HG02763 (cell line): Measurements from ENCODE around the gene PARN.
"Not testable (repeated sequence)": the region's sequence is repeated elsewhere in the genome, so short reads cannot be mapped to it uniquely, and the experiment has no call there.

ENCODE experiments used
- ATAC-seq: cut with Tn5 transposase; IDR thresholded peaks from one replicate; pipeline ENCODE4 v1.9.1; 2021; ENCODE audit warnings: mild to moderate bottlenecking, moderate library complexity; ENCODE audit not compliant: unreplicated experiment

The PARN gene, protein sequence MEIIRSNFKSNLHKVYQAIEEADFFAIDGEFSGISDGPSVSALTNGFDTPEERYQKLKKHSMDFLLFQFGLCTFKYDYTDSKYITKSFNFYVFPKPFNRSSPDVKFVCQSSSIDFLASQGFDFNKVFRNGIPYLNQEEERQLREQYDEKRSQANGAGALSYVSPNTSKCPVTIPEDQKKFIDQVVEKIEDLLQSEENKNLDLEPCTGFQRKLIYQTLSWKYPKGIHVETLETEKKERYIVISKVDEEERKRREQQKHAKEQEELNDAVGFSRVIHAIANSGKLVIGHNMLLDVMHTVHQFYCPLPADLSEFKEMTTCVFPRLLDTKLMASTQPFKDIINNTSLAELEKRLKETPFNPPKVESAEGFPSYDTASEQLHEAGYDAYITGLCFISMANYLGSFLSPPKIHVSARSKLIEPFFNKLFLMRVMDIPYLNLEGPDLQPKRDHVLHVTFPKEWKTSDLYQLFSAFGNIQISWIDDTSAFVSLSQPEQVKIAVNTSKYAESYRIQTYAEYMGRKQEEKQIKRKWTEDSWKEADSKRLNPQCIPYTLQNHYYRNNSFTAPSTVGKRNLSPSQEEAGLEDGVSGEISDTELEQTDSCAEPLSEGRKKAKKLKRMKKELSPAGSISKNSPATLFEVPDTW

DNA sequence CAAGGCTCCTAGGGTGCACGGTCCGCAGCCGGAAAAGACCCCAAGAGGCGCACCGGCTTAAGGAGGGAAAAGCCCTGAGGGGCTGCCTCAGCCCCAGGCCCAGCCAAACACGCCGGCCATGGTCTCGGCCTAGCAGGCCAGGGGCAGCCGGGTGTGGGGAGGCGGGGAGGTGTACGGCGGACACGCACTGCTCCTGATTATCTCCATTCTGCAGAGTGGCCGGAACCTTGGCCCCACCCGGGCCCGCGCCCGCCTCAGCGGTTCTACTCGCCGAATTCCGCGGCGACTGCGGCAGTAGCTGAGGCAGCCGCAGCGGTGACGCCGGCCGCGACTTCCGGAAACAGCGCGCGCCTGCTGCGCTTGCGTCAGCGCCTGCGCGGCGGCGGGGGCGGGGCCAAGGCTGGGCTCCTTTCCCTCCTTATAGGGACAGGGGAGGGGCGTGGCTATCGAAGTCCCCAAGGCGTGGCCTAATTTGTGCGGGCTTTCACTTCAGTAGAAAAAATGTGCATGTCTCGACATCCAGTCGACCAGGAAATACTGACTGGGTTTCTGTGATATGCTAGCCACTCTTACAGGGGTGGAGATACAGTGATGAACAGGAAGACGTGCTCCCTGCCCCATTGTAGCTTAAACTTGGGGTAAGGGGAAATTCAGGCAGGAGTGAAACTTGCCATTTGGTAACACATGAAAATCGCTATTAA, at the start of gene PARN:
PARN (minus strand) TSS at position 342 of the 701 bp plus-strand sequence; CDS start at position 207, 135 bp downstream.
- ATAC-seq: peak; percentile 57

DNA sequence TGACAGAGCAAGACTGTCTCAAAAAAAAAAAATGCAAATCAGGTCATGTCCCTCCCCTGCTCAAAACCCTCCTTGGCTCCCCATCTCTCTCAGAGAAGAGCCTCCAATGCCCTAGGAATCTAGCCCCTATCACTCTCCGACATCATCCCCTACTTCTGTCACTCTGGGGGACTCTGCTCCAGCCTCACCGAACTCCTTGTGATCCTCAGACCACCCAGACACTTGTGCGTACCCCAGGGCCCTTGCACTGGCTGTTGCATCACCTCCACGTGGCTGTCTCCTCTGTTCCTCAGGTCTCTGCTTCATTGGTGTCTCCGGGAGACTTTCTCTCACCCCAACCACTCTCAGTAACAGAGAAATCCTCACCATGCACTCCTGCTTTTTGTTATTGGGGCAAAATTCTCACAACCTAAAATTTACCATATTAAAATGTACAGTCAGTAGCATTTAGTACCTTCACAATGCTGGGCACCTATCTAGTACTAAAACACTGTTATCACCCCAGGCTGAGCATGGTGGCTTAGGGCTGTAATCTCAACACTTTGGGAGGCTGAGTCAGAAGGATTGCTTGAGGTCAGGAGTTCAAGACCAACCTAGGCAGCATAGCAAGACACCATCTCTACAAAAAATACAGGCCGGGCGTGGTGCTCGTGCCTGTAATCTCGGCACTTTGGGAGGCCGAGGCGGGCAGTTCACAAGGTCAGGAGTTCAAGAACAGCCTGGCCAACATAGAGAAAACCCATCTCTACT, 48.9 kb upstream of the PARN start:
- ATAC-seq: no peak

DNA sequence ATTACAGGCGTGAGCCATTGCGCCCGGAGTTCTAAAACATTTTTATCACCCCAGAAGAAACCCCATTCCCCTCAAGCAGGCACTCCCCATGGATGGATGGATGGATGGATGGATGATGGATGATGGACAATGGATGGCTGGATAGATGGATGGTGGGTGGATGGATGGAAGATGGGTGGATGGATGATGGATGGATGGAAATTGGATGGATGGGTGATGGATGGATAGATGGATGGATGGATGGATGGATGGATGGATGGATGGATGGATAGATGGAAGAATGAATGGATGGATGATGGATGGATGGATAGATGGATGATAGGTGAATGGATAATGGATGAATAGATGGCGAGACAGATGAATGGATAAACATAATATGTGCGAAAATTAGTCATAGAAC, 47.6 kb upstream of the PARN start:
- no peak for ATAC-seq

DNA sequence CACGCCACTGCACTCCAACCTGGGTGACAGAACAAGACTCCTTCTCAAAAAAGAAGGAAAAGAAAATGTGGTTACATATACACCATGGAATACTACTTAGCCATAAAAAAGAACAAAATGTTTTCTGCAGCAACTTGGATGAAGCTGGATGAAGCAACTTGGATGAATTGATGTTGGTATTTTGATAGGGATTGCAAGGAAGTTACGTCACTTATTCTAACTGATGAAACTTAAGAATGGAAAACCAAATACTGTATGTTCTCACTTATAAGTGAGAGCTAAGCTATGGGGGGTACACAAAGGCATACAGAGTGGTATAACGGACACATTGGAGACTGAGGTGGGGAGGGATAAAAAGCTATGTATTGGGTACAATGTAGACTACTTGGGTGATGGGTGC, 46.6 kb upstream of the PARN start:
- ATAC-seq: no peak

DNA sequence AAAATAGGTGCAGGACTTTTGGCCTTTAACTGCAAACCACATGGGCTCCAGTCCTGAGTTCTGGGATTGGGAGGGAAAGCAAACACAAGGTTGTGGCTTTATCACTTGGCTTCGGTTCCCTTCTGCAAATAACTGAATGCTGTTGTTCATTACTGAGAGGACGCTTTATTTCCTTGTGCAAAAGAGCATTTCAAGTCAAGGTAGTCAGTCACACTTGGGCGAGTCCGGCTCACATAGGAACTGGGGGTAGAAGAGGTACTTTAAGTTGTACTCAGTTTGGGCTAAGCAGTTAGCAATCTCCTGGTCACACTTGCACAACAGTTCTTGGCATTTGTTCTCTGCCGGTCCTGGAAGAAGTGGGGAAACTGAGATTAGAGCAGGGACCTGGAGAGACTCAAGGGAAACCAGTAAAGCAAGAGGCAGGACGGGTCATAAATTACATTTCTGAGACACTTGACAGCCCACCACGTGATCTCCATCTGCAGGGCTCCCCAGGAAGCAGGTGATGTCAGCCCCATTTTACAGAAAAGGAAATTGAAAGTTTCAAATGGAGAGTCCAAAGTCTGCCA, 42.4 kb upstream of the PARN start:
- no peak for ATAC-seq

DNA sequence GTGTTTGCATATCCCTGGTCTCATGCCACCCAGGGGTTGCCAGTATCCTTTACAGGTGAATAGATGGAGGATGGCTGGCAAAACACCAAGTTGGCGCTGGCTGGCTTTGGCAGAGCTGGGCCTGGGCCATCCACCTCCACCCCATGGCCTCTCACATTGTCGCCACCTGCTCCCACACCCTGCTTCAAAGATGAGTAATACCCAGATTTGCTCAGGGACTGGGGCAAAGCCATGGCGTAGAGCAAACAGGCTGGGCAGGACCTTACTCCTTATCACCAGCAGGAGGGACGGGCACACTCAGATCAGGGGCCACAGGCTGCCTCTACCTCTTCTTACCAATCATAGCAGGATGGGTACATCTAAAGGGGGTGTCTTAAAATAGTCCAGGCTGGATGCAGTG, 39.7 kb upstream of the PARN start:
- no peak for ATAC-seq

DNA sequence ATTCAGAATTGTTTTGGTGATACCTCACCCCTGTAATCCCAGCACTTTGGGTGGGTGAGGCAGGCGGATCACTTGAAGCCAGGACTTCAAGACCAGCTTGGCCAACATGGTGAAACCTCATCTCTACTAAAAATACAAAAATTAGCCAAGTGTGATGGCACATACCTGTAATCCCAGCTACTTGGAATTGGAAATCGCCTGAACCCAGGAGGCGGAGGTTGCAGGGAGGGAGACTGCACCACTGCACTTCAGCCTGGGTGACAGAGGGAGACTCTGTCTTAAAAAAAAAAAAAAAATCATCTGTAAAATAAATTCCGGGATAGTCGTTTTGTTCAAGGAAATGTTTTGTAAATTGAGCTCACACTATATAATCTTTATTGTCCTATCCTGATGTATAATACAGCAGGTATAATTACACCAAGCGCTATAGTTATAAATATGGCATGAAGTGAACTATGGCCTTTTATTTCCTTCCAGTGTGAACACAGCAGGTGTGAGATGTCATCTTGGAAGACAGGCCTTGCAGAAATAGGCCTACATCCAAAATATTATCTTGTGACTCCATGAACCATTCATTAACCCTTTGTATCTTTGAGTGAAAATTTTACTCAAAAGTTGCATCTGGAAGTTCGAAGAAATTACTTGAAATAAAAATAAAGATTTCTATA, 38.6 kb upstream of the PARN start:
- no peak for ATAC-seq

DNA sequence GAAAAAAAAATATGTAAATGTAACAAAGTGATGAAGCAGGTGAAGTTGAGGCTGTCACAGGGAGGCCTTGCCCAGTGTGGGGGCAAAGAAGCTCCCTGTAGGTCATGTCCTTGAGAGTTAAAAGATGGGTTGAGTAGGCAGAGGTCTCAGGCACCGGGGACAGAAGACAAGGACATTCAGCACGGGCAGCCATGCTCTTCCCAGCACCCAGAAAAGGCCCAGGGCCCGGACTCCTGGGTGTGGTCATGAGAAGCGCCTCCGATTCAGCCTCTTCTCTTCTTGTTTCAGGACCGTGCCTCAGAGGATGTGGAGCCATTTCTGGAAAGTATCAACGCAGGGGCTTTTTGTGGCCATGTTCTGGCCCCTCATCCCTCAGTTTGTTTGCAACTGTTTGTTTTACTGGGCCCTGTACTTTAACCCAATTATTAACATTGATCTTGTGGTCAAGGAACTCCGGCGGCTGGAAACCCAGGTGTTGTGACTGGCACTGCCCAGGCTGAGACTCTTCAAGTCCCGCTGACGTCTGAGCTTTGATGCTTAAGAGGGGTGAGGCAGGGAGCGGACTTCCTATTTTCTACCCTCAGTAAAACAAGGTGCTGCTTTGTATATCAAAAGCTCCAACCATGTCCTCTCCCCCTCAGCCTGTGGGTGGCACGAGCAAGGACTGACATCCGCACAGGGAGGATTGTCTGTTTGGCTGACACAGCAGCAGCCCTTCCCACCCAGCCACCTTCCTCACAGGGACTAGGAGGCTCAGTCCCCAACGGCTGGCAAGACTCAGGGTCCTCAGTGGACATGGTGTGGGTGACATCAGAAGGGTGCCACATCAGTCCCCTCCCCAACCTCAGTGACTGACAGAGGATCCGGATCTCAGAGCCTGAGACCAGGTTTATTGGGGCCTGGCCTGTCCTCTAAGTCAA, 37.5 kb upstream of the PARN start:
- no peak for ATAC-seq

DNA sequence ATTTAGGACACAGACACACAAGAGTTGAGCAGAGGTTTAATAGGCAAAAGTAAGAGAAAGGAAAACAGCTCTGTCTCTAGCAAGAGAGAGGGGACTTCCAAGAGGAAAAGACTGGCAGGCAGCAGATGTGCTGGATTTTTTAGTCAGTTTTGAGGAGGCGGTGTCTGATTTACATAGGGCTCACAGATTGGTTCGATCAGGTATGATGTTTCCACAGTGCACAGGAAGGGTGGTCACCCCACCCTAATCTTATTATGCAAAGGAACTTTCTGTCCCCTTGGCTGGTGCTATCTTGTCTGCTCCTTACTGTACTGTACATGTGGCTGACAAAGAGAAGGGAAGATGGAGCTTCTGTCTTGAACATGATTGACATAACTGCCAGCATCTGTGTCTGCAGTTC, 28.0 kb upstream of the PARN start:
- ATAC-seq: peak; percentile 76

DNA sequence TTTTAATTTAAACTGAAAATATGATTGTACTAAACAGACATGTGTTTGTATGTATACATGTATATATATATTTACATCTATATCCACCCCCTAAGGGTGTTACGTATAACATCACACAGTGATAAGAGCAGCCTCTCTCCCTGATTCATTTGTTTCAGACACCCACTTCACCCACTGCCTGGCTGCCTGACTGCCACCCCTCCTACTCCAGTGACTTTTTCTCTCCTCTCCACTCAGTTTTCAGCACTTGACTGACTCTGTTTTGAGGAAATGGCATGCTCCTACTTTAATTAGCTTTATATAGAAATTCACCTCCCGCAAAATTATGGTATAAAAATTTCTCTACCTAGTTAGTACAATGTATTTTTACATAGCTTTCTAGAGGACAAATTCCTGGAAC, 22.7 kb upstream of the PARN start:
- no peak for ATAC-seq

DNA sequence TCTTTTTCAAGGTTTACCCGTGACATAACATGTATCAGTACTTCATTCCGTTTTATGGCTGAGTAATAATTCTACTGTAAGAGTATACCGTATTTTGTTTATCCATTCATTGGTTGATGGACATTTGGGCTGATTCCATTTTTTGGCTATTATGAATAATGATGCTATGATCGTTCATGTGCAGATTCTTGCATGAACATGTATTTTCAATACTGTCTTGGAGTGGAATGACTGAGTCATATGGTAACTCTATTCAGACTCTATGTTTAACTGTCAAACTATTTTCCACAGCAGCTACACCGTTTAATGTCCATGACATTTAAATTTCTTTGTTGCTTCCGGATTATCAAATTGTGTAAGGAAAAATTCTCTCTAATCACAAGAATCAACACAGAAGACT, 20.6 kb upstream of the PARN start:
- no peak for ATAC-seq

DNA sequence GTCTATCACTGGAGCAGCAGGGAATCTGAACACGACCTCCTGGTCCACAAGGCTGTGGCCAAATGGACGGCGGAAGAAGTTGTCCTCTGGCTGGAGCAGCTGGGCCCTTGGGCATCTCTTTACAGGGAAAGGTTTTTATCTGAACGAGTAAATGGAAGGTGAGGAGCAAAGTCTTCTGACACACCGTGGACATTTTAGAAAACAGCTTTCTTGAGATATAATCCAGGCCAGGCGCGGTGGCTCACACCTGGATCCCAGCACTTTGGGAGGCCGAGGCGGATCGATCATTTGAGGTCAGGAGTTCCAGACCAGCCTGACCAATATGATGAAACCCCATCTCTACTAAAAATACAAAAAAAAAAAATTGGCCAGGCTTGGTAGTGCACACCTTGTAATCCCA, 19.8 kb upstream of the PARN start:
- ATAC-seq: no peak

DNA sequence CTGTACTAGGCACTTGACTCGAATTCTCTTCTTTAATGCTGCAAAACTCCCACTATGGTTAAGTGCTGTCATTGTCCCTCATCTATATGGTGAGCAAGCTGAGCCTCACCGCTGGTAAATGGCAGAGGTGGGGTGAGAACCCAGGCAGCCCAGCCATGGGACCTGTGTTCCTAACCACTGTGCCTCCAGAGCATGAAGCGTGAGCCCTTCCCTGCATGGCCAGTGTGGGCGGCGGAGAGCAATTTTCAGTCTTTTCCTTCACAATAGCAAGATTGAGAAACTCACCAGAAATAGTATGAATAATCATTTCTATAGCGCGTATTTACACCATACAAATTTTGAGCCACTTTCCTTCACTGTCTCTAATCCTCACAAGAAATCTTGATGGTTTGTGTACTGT, 11.9 kb upstream of the PARN start:
- ATAC-seq: no peak

DNA sequence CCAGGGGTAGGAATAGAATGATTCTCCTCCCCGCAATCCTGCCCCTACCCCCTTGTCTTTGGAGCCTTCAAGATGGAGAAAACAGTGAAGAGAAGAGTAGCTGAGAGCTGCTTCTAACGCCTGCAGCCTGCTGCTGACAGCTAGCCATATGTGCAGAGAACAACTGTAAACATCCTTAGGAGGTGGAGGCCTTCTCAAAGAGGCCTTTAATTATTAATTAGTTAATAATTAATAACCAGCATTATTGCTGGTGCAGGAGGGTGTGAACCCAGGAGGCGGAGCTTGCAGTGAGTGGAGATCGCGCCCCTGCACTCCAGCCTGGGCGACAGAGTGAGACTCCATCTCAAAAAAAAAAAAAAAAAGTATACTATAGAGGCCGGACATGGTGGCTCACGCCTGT, 11.1 kb upstream of the PARN start:
- no peak for ATAC-seq

DNA sequence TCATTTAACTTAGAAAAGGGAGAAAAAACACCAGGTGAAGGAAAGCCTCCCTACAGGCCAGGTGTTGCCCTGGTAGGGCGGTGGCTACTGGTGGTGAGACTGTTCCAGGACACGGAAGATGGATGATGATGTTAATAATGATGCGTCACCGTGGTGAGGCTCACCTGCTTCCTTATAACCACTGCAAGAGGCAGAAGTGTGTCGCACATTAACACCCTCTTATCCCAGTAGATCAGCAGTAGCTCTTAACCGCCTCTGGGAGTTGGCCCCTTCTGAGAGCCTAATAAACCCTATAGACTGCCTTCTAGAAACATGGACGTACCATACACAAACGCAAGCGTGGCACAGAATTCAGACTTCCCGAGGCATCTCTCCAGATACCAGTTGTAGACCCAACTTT, 10.5 kb upstream of the PARN start:
- ATAC-seq: no peak

DNA sequence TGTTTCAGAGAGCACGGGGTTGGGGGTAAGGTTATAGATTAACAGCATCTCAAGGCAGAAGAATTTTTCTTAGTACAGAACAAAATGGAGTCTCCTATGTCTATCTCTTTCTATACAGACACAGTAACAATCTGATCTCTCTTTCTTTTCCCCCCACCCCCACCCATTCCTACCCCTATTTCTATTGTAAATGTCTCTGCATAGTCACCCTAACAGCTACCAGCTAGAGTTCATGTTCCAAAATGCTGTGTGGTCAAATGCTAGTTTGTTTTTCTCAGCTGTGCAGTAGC, 6.8 kb upstream of the PARN start:
- not testable (repeated sequence) for ATAC-seq

DNA sequence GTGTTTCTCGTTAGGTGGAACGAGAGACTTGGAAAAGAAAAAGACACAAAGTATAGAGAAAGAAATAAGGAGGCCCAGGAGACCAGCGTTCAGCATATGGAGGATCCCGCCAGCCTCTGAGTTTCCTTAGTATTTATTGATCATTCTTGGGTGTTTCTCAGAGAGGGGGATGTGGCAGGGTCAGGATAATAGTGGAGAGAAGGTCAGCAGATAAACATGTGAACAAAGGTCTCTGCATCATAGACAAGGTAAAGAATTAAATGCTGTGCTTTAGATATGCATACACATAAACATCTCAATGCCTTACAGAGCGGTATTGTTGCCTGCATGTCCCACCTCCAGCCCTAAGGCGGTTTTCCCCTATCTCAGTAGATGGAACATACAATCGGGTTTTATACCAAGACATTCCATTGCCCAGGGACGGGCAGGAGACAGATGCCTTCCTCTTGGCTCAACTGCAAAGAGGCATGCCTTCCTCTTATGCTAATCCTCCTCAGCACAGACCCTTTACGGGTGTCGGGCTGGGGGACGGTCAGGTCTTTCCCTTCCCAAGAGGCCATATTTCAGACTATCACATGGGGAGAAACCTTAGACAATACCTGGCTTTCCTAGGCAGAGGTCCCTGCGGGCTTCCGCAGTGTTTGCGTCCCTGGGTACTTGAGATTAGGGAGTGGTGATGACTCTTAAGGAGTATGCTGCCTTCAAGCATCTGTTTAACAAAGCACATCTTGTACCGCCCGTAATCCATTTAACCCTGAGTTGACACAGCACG, 6.3 kb upstream of the PARN start:
- ATAC-seq: not testable (repeated sequence)

DNA sequence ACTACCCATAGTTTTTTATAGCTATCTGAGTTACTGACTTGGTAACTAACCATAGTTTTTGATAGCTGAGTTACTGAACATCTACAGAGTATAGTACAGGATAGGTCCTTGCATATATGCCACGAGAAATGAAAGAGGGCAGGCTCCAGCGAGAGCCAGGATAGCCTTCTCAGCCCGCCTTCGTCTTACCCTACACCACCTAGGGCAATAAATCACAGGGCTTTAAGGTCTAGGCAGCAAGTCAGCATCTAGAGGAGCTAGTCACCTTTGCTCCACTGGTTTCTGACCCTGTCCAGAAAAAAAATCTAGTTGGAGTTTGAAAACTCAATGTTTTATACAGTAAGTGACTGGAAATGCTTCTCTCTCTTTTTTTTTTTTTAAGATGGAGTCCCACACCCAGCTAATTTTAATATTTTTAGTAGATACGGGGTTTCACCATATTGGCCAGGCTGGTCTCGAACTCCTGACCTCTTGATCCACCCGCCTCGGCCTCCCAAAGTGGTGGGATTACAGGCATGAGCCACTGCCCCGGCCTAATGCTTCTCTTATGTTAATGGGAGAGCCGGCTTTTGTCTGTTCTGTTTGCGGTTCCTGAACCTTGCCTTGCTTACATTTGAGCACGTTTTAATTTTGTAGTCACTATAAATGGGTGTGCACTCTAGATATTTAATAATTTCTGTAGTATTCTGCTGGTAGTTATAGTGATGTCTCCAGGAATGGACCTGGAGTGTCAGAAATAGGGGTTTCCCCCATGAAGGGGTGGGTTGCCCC, 5.5 kb upstream of the PARN start:
- ATAC-seq: no peak
